Activated CD4-positive, alpha-beta T cell treated with anti-CD3 and anti-CD28 coated beads, Interleukin-2, amount 50 U/mL, for 48 hours (primary cell): Measurements from ENCODE around the gene CELSR1.
A peak's percentile ranks its signal among the peaks of the same experiment; 100 is the strongest.

Experiments used
- DNase-seq, 2 experiments: peaks; one replicate each; pipeline ENCODE4 v3.0.0-alpha.2; 2020

The CELSR1 gene

GRCh38 chr22:46551321-46551720 is 13.9 kb upstream of the CELSR1 start:
- no peak for DNase-seq

DNA sequence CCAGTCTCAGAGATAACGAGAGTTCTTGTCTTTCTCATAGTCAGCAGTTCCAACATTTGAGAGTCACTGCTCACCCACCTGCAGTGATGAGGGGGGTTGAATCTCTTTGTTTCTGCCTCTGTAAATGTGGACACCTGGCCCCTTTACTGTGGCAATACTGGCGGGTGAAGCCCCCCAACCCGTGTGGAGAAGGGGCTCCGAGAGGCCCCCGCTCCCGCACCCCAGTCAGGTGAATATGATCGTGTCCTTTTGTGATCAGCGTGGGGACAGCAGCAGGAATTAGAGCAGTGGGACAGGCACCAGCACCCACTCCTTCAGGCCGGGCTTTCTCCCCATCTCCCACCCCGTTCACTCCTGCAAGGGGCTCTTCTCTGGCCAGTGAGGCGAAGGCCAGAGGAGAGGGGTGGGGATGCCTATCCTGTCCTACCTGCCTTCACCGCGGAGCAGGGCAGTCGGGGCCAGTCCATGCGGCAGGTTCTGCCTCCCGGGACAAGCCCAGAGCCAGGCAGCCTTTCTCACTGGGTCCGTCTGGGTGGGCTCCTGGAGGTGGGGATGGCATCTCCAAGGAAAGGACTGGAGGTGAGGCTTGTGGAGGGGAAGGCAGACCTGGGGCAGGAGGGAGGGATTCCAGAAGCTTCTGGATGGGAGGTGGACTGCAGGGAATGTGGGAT is 12.7 kb upstream of the CELSR1 start:
- no peak for DNase-seq

DNA sequence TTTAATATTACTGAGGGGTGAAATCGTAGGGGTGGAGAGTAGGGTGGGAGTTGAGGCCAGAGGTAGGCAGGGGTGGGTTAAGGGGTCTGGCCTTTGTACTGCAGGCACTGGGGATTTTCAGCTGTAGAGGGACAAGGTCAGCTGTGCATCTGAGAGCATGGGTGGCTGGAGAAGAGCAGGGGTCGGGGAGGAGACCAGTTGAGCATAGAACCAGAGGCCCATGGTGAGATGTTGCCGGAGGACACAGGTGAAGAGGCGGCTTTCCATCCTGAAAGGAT is 12.1 kb upstream of the CELSR1 start:
- DNase-seq = no peak

GRCh38 chr22:46547883-46548244 is 10.4 kb upstream of the CELSR1 start:
- DNase-seq = no peak

DNA sequence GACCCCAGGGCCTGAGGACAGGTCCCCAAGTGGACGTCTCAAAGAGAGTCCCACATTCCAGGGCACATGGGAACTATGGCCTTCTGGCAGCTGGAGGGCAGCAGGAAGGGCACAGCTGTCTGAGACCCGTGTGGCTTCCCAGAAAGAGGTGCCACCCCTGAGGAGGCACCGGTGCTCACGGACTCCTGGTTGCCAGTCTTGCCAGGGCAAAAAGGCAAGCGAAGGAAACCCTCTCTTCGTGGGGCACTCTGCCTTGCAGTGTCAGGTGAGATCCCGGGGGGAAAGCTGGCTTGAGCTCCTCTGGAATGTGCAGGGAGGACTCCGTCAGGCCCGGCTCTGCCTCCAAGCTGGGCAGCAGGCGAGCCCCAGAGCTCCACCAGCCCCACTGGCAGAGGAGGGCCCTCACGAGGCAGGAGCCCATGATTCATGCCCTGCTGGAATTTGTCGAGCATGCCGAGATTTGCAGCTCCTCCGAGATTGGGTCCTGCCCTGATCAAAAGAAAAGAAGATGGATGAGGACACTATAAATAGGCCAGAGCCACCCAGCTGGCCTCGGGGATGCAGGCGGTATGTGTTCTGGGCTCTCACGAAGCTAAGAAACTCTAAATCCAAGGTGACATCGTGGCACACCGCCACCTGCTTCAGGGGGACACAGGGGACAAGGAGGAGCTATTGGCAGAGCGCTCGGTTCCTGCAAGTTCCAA is 9.9 kb upstream of the CELSR1 start:
- no peak for DNase-seq

- no peak for DNase-seq
These were observed 9.2 kb upstream of the CELSR1 start for GRCh38 chr22:46546466-46547178.

DNA sequence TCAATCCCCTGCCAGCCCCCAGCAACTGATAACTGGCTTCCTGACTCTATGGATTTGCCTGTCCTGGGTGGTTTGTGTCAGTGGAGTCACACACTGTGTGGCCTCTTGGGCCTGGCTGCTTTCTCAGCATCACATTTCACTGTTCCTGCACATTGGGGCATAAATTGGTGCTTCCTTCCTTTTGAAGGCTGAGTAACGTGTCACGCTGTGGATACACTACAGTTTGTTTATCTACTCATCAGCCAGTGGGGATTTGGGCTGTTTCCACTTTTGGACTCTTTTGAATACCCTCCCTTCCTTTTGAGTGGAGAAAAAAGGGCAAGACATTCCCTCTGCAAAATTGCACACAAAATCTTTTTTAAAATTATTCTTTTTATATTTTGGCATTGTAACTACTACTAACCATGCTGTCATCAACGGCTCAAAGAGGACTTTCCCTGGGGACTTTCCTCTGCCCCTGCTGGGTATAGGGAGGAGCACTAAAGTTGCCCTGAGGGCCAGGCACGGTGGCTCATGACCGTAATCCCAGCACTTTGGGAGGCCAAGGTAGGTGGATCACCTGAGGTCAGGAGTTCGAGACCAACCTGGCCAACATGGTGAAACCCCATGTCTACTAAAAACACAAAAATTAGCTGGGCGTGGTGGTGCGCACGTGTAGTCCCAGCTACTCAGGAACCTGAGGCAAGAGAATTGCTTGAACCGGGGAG is 7.8 kb upstream of the CELSR1 start:
- DNase-seq = no peak

GRCh38 chr22:46542011-46542985 is 4.9 kb upstream of the CELSR1 start:
- DNase-seq = peak; percentile 72 to 77

GRCh38 chr22:46541536-46541935 is 4.1 kb upstream of the CELSR1 start:
- no peak for DNase-seq

GRCh38 chr22:46540874-46541273 is 3.5 kb upstream of the CELSR1 start:
- DNase-seq = no peak

- no peak for DNase-seq
These were observed 1.7 kb upstream of the CELSR1 start for GRCh38 chr22:46539169-46539568.

DNA sequence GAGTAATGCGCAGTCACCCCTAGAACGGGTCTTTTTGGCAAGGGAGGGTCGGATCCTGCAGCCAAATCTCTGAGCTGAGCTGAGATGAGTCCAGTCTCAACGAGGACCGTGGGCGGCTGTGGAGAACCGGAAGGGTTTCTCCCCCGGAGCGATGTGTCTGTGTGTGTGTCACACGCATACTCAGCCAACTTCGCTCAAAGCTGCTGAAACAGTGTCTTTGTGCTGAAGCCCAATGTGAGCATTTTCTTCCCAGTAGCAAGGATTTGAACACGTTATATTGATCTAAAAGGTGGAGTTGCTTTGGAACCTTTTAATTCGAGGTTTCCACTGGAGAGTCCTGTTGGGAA is 1.4 kb upstream of the CELSR1 start:
- DNase-seq = peak; percentile 44 to 51

GRCh38 chr22:46537946-46538813 is 760 bp upstream of the CELSR1 start:
- no peak for DNase-seq

- no peak for DNase-seq
These were observed 739 bp downstream of the CELSR1 start for GRCh38 chr22:46536537-46537224.

DNA sequence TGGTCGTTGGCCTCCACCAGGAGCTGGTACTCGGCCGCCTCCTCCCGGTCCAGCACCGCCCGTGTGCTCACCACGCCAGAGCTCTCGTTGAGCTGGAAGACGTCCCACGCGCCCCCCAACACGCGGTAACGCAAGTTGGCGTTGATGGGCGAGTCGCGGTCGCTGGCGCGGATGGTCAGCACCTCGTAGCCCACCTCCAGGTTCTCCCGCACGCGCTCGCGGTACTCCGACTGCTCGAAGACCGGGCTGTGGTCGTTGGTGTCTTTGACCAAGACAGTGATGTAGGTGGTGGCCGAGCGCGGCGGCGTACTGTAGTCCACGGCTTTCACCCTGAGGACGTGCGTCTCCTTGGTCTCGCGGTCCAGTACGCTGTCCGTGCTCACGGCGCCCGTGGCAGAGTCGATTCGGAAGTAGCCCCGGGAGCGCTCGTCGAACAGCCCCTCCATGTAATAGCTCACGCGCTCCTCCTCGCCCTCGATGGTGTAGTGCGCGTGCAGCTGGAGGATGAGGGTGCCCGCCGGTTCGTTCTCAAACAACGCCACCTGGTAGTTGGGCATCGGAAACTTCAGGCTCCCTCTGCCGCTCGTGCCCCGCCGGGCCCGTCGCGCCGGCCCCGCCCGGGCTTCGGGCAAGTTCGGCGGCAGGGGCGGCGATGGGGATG is 1.4 kb downstream of the CELSR1 start:
- DNase-seq = no peak

- DNase-seq = no peak
These were observed 2.4 kb downstream of the CELSR1 start for GRCh38 chr22:46534901-46535630.

GRCh38 chr22:46534177-46534776 is 3.1 kb downstream of the CELSR1 start:
- DNase-seq = no peak

GRCh38 chr22:46533070-46533833 is 4.2 kb downstream of the CELSR1 start:
- no peak for DNase-seq
